HG03432 (cell line): ENCODE measurements around the gene ADARB1.

Source experiments
- ATAC-seq: cut with Tn5 transposase; IDR thresholded peaks from one replicate; pipeline ENCODE4 v1.9.1; 2021; ENCODE audit warnings: mild to moderate bottlenecking, moderate library complexity; ENCODE audit not compliant: unreplicated experiment

The ADARB1 gene

DNA sequence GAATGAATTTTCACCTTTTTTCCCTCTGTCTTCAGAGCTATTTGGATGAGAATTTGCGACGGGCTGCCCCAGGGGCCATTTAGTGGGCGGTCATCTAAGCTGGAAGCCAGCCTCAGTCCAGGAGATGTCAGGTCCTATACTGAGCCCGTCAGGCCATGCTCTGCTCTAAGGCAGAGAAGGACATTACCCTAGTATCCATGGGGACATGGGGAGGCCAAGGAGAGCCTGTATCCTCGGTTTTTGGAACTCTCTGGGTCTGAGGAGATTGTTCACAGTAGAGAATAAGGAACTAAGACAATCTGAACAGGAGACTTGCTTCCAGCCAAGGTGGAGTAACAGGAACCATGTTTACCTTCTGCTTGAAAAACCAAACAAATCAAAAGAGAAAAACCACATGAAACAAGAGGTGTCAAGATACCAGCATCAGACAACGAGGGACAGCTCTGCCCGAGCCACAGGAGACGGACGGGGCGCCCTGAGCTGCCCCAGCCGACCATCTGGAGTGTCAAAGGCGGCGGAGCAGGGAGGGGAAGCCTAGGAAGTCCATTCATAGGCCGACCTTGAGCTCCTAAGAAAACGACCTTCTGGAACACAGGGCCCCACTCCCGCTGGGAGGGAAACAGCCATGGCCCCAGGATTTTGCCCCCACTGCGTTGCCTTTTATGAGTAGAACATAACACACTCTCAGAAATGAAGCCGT lies 20.0 kb upstream of the ADARB1 start:
- no peak for ATAC-seq

- ATAC-seq, result no peak
These were observed 19.3 kb upstream of the ADARB1 start for GRCh38 chr21:45054927-45055612.

DNA sequence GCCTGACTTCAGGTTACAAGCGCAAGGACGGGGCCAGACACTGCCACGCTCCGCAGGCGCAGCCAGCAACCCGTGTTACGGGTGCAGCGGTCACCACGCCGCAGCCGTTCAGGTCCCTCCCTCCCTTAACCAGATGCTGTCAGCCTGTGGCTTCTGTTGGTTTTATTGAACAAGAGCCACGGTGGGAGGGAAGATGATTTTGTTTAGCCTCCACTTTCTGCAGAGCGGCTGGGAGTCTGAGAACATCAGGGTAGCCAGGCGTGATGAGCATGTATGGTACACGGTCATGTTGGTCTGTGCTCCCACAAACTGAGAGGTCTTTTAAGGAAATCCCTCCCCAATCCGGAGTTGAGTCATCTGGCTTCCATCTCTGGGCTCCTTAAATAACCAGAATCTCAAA lies 18.5 kb upstream of the ADARB1 start:
- no peak for ATAC-seq

- no peak for ATAC-seq
These were observed 18.0 kb upstream of the ADARB1 start for GRCh38 chr21:45056296-45056904.

DNA sequence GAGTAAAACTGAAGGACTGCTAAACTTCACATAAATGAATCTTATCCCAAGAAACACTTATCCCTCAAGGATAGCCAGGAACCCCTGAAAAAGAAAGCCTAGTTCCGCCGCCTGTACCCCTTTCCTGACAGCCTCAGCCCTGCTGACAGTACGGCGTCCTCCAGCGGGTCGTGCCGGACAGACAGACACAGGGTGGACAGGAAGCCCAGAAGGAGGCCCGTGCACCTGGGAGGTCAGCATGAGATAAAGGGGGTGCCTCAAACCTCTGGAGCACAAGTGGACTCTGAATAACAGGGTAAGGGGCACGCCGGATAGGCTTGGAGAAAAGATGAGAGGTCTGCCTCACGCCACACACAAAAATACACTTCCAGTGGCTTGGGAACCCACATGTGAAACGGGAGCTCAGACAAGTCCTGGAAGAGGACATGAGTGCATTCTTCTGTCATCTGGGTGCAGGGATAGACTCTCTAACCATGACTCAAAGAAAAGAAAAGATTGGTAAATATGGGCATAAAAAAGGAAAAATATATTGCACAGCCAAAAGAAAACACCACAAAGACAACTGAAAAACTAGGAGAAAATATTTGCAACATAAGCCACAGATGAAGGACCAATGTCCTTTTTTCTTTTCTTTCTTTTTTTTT lies 17.3 kb upstream of the ADARB1 start:
- no peak for ATAC-seq

DNA sequence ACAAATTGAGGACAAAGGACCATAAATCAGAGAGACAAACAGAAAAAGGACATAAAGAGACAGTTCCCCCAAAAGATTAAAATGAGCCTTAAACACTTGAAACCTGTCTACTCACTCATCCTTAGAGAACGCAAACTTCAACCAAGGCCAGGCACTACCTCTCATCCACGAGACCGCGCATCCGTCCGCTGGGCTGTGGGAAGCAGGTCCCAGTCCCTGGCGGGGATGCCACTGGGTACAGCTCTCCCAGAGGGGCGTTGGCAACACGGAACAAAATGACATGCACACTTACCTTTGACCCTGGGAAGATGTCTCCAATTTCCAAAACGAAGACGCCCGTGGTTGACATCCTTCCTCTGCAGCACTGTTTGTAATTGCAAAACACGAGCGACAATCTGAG lies 16.5 kb upstream of the ADARB1 start:
- ATAC-seq, result no peak

GRCh38 chr21:45059121-45059520 lies 15.3 kb upstream of the ADARB1 start:
- ATAC-seq, result no peak

DNA sequence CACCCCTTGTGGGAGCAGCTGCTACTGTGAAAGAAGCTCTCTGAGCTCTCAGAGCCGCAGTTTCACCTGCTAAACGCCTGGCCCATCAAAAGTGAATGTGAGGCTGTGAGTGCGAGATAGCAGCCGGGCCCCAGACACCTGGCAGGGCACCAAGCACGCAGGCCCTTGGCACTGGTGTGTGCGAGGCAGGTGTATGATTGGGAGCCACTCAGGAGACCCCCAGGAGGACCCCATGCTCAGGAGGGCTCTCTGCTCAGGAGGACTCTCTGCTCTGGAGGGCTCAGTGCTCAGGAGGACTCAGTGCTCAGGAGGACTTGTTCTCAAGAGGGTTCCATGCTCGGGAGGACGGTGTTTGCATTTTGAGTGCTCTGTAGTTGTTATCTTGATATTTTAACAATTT lies 14.3 kb upstream of the ADARB1 start:
- no peak for ATAC-seq

- ATAC-seq, result no peak
These were observed 13.6 kb upstream of the ADARB1 start for GRCh38 chr21:45060675-45061311.

GRCh38 chr21:45064091-45064490 lies 10.3 kb upstream of the ADARB1 start:
- no peak for ATAC-seq

DNA sequence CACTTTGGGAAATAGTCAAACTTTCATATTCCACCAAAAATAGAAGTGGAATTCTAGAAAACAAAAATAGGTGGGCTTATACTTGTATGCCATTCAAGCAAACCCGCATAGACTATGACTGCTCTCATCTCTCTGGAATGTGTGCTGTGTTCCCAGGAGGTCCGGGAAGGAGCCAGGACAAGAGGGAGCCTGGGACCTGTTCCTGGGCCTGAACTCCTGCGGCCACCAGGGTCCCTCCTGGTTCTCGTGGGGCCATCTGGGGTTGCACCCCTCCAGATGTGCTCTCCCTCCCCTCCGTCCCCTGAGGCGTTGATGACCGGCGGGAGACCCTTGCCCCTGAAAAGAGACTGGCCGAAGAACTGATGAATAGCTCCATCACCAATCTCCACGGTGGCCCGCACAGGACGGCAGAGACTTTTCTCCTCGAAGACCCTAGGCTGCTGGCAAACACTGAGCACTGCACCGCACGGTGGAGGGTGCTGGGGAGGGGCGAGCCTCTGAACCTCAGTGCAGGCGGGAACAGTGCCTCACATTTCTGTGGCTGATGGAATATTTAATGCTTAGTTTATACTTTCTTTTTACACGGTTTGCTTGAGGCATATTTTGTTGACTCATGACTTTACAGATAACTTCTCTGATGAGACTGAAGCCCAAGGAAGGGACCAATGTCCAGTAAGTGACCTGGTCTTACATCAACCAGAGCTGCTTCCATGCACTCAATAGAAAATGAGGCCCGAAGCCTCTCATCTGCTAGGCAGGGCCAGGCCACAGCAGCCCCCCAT lies 9.6 kb upstream of the ADARB1 start:
- no peak for ATAC-seq

GRCh38 chr21:45067462-45068285 lies 6.7 kb upstream of the ADARB1 start:
- ATAC-seq, result no peak

DNA sequence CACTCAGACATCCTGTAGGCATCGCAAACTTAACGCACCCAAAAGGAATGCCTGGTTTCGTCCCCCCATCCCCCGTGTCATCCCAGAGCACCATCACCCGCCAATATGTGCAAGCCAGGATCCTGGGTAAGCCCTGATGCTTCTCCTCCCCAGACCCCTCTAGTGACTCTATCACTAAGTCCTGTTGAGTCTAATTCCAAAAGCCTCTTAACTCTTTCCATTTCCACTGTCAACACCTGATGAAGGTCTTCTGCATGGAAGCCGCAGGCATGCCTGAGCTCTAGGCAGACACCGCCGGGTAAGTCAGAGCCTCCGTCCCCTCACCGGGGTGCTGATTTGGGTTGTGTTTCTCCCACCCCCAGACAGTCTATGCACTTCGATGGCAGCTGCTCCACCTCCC lies 5.3 kb upstream of the ADARB1 start:
- no peak for ATAC-seq

DNA sequence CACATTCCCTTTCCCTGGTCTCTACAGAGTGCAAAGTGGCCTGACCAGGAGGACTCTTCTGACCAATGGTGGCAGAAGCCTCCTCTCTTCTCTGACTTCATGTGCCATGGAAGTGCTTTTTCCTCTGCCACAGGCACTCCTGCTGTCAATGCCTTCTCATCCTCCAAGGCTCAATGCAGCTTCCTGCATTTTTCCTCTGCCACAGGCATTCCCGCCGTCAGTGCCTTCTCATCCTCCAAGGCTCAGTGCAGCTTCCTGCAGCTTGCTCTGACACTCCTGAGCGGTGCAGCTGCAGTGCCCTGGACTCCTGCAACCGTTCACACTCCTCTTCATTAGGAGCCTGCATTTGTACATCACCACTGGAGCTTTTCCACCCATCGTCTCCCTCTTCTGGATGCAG lies 4.7 kb upstream of the ADARB1 start:
- ATAC-seq, result no peak

GRCh38 chr21:45071078-45071873 lies 3.1 kb upstream of the ADARB1 start:
- no peak for ATAC-seq

DNA sequence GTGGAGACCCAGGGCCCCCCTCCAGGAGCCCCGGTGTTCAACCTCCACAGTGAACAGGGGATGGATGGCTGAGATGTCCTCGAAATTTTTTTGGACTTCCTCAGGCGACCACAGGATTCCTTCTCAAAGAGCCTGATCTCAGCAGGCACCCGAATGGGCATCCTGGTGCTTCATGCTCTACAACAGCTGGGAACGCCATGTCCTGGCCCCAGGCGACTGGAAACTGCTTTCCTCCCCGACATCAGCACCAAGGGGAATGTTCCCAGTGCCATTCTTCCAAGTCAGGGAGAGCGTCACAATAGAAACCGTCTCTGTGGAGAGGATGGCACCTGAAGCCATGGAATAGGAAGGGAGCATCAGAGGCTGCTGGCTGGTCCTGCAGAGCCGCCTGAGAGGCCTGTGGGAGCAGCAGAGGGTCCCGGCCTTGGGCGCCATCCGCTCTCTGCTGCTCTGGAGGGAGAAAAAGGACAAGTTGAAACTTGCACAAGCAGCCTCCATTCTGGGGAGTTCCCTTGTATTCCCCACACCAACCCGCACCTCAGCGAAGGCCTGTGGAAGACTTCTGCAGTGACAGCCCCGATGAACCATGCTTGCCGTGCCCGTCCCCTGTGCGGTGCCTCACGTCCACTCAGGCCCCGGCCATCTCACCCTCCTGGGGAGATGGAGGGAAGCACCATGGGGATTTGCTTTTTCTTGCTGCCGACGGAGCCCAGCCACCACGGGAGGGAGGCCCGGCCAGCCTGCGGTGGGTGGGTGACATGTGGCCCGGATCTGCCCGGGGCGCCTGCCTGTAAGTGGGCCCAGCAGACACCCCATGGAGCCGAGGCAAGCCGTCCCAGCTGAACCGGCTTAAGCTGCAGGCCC lies 2.3 kb upstream of the ADARB1 start:
- ATAC-seq, result no peak

DNA sequence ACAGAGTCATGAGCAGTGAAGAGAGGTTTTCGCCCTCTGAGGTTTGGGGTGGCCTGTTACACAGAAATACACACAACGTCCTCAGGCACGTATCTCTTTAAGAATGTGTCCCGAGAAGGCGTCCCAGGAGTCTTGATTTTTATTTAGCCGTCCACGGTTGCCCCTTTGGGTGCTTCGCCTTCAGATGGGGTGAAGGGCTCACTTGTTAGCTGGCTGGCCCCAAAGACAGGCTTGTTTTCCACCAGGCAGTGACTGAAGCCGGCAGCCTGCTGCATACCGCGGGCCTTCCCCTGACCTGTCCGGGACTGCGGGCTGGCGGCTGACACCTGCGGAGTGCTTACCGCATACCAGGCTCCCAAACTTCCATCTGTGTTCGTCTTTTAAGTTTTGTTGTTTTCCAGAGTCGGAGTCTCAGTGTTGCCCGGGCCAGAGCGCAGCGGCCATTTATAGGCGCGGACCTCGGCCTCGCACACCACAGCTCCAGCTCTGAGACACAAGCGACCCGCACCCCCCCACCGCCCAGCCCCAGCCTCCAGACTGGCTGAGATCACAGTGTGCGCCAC lies 1.6 kb upstream of the ADARB1 start:
- ATAC-seq, result no peak
